ENCODE results near the gene FECH. TPM values are rescaled to one million over a fixed set of nuclear protein-coding genes. Genes with fewer than 3 reads are reported as not detected.

Gene FECH, protein sequence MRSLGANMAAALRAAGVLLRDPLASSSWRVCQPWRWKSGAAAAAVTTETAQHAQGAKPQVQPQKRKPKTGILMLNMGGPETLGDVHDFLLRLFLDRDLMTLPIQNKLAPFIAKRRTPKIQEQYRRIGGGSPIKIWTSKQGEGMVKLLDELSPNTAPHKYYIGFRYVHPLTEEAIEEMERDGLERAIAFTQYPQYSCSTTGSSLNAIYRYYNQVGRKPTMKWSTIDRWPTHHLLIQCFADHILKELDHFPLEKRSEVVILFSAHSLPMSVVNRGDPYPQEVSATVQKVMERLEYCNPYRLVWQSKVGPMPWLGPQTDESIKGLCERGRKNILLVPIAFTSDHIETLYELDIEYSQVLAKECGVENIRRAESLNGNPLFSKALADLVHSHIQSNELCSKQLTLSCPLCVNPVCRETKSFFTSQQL
- polyA plus RNA-seq: 26.8 to 37.2 TPM (median 29.2 TPM) in 3 replicates
- polyA plus RNA-seq (2011; ENCODE audit: low read depth): 9.7 TPM
- 28.4 and 32.9 TPM in 2 replicates for polyA plus RNA-seq (2011; cell fraction: cytosol; rRNA removed)
- 29.4 and 32.5 TPM in 2 replicates for polyA plus RNA-seq (2011; cell fraction: nucleus; rRNA removed)
- 12.0 and 24.0 TPM in 2 replicates for polyA plus RNA-seq (2012; ENCODE audit: low replicate concordance)
- polyA minus RNA-seq: 11.4 to 20.6 TPM (median 15.7 TPM) in 3 replicates
- polyA minus RNA-seq (2011; cell fraction: cytosol; rRNA and poly(A)+ RNA removed): 36.6 TPM
- polyA minus RNA-seq (2011; cell fraction: nucleus; rRNA and poly(A)+ RNA removed): 21.7 and 29.6 TPM in 2 replicates

DNA sequence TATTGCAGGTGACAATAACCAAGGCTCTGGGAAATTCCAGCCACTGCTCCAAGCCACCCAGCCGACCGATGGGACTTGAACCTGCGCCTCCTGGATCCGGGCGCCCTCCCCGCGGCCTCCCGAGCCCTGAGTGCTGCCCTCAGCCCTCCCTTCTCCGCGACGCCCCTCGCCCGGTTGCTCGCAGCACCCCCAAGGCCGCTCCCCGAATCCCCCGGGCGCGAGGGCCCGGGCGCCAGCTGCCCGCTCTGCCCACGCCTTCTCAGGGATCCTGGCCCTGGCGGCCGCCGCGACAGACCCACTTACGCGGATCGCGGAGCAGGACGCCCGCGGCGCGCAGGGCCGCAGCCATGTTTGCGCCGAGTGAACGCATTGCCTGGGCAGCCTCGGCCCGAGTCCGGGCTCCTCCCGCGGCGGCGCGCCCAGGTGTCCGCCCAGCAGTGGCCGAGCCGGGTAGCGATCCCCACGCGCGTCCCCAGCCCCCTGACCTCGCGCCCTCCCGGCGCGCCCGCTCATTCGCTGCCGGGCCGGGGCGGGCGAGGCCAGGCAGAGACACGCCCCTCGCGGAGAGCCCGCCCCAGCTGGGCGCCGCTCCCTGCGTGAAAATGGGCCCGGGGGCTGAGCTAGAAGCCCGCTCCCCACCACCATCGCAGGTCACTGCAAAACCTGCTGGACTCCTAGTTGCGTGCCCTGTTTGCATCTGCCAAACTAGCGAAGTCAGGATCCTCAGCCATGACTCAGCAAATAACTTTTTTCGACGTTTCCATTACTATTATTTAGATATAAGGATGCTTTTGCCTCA lies at the start of gene FECH:
TSS of gene FECH (minus strand) at position 452 of the 799 bp plus-strand sequence. CDS start at position 370, 82 bp downstream.
- Histone ChIP-seq H3K4me3 (ENCODE audit: control insufficient read depth in 2 of 3, extremely low read depth in 1 of 3, insufficient read depth in 2 of 3, low read depth in 1 of 3, low read length in 3 of 3) (peak within 1 kb of the TSS; percentile 62 to 83 (median 72)), H3K79me2 (ENCODE audit: control insufficient read depth, insufficient read depth, low read length) (no peaks in the 10 kb centered on the region), H3K4me2 (ENCODE audit: control insufficient read depth, extremely low read depth, insufficient read depth, low read depth, low read length) (peak within 1 kb of the TSS; percentile 95), H3K27me3 (ENCODE audit: control insufficient read depth, extremely low read depth, insufficient read depth, low read length) (no peaks in the 10 kb centered on the region), H3K4me1 (ENCODE audit: control insufficient read depth, extremely low read depth, insufficient read depth, low read length) (peaks cover 10% of the 10 kb centered on the region), H3K9ac (ENCODE audit: control insufficient read depth, extremely low read depth, insufficient read depth, low read length) (peak within 1 kb of the TSS; percentile 73), H4K20me1 (ENCODE audit: control insufficient read depth, extremely low read depth, insufficient read depth, low read length) (no peaks in the 10 kb centered on the region), H2AFZ (ENCODE audit: control insufficient read depth, low read length) (peak within 1 kb of the TSS; percentile 95), H3K9me3 (ENCODE audit: control insufficient read depth, low read depth, low read length) (no peaks in the 10 kb centered on the region), H3K27ac (ENCODE audit: control insufficient read depth, insufficient read depth, low read length) (peak within 1 kb of the TSS; percentile 44), H3K36me3 (ENCODE audit: control insufficient read depth in 2 of 2, extremely low read depth in 1 of 2, insufficient read depth in 2 of 2, low read length in 2 of 2) (peaks cover 0 to 1% of the 10 kb centered on the region in 2 experiments), H3K9me1 (ENCODE audit: control insufficient read depth, extremely low read depth, insufficient read depth, low read length) (no peaks in the 10 kb centered on the region)
- no peak for FAIRE-seq
- DNase-seq (ENCODE audit: low read depth, low spot score): no peak
- TF ChIP-seq, protein P1, sequence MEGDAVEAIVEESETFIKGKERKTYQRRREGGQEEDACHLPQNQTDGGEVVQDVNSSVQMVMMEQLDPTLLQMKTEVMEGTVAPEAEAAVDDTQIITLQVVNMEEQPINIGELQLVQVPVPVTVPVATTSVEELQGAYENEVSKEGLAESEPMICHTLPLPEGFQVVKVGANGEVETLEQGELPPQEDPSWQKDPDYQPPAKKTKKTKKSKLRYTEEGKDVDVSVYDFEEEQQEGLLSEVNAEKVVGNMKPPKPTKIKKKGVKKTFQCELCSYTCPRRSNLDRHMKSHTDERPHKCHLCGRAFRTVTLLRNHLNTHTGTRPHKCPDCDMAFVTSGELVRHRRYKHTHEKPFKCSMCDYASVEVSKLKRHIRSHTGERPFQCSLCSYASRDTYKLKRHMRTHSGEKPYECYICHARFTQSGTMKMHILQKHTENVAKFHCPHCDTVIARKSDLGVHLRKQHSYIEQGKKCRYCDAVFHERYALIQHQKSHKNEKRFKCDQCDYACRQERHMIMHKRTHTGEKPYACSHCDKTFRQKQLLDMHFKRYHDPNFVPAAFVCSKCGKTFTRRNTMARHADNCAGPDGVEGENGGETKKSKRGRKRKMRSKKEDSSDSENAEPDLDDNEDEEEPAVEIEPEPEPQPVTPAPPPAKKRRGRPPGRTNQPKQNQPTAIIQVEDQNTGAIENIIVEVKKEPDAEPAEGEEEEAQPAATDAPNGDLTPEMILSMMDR (optimal IDR thresholded peaks at IDR 0.05 in 1 of 3, IDR thresholded peaks at IDR 0.05 in 1 of 3, conservative IDR thresholded peaks at IDR 0.05 in 1 of 3; ENCODE audit: extremely low read depth in 1 of 3, insufficient read depth in 2 of 3, low read length in 3 of 3): peak in 1 of 3 experiments; percentile 3
- no peak for TF ChIP-seq EZH2 (IDR thresholded peaks at IDR 0.05; ENCODE audit: low read length)
- dilution Hi-C loops (cut with MboI; ENCODE audit: extremely low pct_ligation_motif_present, low sequenced_read_pairs): no loop called here

DNA sequence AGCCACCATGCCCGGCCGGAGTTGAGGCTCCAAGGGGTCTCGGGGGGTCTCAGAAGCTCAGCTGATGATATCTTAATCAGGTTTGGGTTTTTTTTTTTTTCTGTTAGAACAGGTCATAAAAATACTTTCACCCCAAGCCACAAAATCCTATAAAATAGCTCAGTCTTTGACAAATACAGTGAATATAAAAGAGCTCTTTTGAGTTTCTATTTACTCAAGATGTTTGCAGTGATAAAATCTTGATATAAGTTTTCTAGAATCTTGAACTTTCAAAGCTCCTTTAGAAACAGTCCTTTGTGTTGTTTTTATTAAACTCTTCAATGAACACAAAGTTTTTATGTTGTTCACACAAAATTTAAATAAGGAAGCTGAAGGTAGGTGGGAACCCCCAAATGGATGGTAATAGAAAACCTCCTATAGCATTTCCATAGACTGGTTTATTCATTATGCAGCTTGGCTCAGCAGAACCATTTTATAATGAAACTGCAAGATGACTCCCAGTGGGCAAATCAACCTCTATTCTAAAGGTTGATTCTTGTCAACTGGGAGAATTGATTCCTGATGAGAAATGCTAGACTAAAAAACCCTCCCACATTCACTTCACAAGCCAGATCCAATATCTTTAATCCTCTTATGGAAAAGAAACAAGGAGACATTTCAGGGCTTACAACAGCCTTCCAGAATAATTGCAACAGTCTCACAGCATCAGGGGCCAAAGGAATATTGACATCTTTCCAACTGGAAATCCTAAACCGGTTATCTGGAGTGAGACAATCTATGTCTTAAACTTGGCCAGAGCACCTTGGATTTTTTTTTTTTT lies 48.7 kb upstream of the FECH start:
- H3K27me3 ChIP-seq (ENCODE audit: control insufficient read depth, extremely low read depth, insufficient read depth, low read length): no peaks in the 10 kb centered on the region

More for the DNA sequence above, 48.7 kb upstream of the FECH start:
- DNase-seq (ENCODE audit: low read depth, low spot score): no peak
- dilution Hi-C loops (cut with MboI; ENCODE audit: extremely low pct_ligation_motif_present, low sequenced_read_pairs): no loop called here
- TF ChIP-seq, protein P1 (optimal IDR thresholded peaks at IDR 0.05 in 1 of 3, IDR thresholded peaks at IDR 0.05 in 1 of 3, conservative IDR thresholded peaks at IDR 0.05 in 1 of 3; ENCODE audit: extremely low read depth in 1 of 3, insufficient read depth in 2 of 3, low read length in 3 of 3): no peak
- TF ChIP-seq EZH2 (IDR thresholded peaks at IDR 0.05; ENCODE audit: low read length): no peak
- H4K20me1 ChIP-seq (ENCODE audit: control insufficient read depth, extremely low read depth, insufficient read depth, low read length): no peaks in the 10 kb centered on the region
- H3K4me3 ChIP-seq (ENCODE audit: control insufficient read depth in 2 of 3, extremely low read depth in 1 of 3, insufficient read depth in 2 of 3, low read depth in 1 of 3, low read length in 3 of 3): no peak overlapping the region
- no peaks in the 10 kb centered on the region for H3K36me3 ChIP-seq (ENCODE audit: control insufficient read depth in 2 of 2, extremely low read depth in 1 of 2, insufficient read depth in 2 of 2, low read length in 2 of 2)
- H3K4me1 ChIP-seq (ENCODE audit: control insufficient read depth, extremely low read depth, insufficient read depth, low read length): peaks cover 6% of the 10 kb centered on the region
- no peak overlapping the region for H3K4me2 ChIP-seq (ENCODE audit: control insufficient read depth, extremely low read depth, insufficient read depth, low read depth, low read length)
- no peak overlapping the region for H3K9ac ChIP-seq (ENCODE audit: control insufficient read depth, extremely low read depth, insufficient read depth, low read length)
- H3K9me3 ChIP-seq (ENCODE audit: control insufficient read depth, low read depth, low read length): no peaks in the 10 kb centered on the region
- H2AFZ ChIP-seq (ENCODE audit: control insufficient read depth, low read length): no peak overlapping the region
- H3K9me1 ChIP-seq (ENCODE audit: control insufficient read depth, extremely low read depth, insufficient read depth, low read length): no peaks in the 10 kb centered on the region
- H3K79me2 ChIP-seq (ENCODE audit: control insufficient read depth, insufficient read depth, low read length): no peaks in the 10 kb centered on the region
- no peak for FAIRE-seq
- H3K27ac ChIP-seq (ENCODE audit: control insufficient read depth, insufficient read depth, low read length): no peak overlapping the region
